Uterus (tissue), 2 donors: Measurements from ENCODE around the gene AP1AR.

ENCODE experiments used
- POLR2A ChIP-seq, 2 donors: fragments of 450-650 bp; IDR thresholded peaks; one replicate each; pipeline ENCODE4 v1.6.1; 2016; ENCODE audit warnings: antibody characterized with exemption in 2 of 2, mild to moderate bottlenecking in 1 of 2, moderate library complexity in 1 of 2
- TF ChIP-seq, protein P1 (sequence below), 4 experiments: fragments of 200-600 bp in 2 of 4; fragments of 450-650 bp in 2 of 4; sonication (generic) in 2 of 4; IDR thresholded peaks; one replicate each; pipeline ENCODE4 v1.5.1; 2016 to 2019; ENCODE audit warnings: antibody characterized with exemption in 4 of 4, mild to moderate bottlenecking in 2 of 4, moderate library complexity in 1 of 4

DNA sequence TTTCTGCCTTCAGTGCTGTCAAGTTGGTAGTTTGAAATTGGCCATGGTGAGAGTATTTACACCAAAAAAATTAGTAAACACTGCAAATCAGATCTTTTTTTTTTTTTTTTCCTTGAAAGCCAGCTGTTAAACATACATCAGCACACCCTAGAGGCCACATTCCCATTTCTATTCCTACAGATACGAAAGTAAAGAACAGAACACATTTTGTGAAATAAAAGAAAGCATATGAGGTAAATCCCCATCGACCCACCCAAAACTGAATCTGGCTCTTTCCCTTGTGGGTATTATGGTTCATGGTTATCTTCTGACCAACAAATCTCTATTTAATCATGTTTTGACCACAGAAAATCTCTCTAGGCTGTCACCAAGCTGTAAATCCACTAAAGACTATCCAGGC, 41.8 kb upstream of the AP1AR start:
- TF ChIP-seq, protein P1, sequence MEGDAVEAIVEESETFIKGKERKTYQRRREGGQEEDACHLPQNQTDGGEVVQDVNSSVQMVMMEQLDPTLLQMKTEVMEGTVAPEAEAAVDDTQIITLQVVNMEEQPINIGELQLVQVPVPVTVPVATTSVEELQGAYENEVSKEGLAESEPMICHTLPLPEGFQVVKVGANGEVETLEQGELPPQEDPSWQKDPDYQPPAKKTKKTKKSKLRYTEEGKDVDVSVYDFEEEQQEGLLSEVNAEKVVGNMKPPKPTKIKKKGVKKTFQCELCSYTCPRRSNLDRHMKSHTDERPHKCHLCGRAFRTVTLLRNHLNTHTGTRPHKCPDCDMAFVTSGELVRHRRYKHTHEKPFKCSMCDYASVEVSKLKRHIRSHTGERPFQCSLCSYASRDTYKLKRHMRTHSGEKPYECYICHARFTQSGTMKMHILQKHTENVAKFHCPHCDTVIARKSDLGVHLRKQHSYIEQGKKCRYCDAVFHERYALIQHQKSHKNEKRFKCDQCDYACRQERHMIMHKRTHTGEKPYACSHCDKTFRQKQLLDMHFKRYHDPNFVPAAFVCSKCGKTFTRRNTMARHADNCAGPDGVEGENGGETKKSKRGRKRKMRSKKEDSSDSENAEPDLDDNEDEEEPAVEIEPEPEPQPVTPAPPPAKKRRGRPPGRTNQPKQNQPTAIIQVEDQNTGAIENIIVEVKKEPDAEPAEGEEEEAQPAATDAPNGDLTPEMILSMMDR (IDR thresholded peaks at IDR 0.05), result no peak
- TF ChIP-seq POLR2A (IDR thresholded peaks at IDR 0.05), result no peak
